Gastrocnemius medialis (tissue), 4 donors: ENCODE results near the gene IGLL1. TPM values are rescaled to one million over a fixed set of nuclear protein-coding genes. Genes with fewer than 3 reads are reported as not detected.

Source experiments
- ATAC-seq, 2 donors: fragments of 150-250 bp; one replicate each; pipeline ENCODE4 v1.9.1; 2016
- DNase-seq, 2 donors: peaks; one replicate each; pipeline ENCODE4 v3.0.0-alpha.2; 2019
- H3K27ac ChIP-seq, 4 donors: fragments of 200-600 bp; sonication (generic); 1 replicate in 1 of 4; 2 replicates in 3 of 4; pipeline ENCODE4 v1.5.1; 2016 to 2018; ENCODE audit warnings: mild to moderate bottlenecking in 2 of 4, moderate library complexity in 1 of 4
- H3K27me3 ChIP-seq, 3 donors: fragments of 200-600 bp; sonication (generic) in 2 of 3; 1 replicate in 1 of 3; 2 replicates in 2 of 3; pipeline versions ENCODE4 v1.5.1 to v1.6.0; 2016 to 2019; ENCODE audit warnings: mild to moderate bottlenecking in 1 of 3, moderate library complexity in 1 of 3
- H3K36me3 ChIP-seq, 2 donors: fragments of 200-600 bp; sonication (generic) in 1 of 2; one replicate each; pipeline ENCODE4 v1.5.1; 2017 to 2018
- H3K4me1 ChIP-seq, 2 donors: fragments of 200-600 bp; sonication (generic) in 1 of 2; one replicate each; pipeline ENCODE4 v1.5.1; 2016 to 2017; ENCODE audit warnings: mild to moderate bottlenecking in 2 of 2
- H3K4me3 ChIP-seq, 4 donors: fragments of 200-600 bp; sonication (generic) in 3 of 4; 1 replicate in 1 of 4; 2 replicates in 3 of 4; pipeline ENCODE4 v1.5.1; 2016 to 2019; ENCODE audit warnings: mild to moderate bottlenecking in 2 of 4
- H3K9me3 ChIP-seq, 3 donors: fragments of 200-600 bp; sonication (generic) in 2 of 3; 1 replicate in 1 of 3; 2 replicates in 2 of 3; pipeline ENCODE4 v1.5.1; 2016 to 2019
- CTCF ChIP-seq, 5 experiments: fragments of 450-650 bp in 3 of 5; fragments of 200-600 bp in 2 of 5; sonication (generic) in 2 of 5; IDR thresholded peaks in 4 of 5; conservative IDR thresholded peaks in 1 of 5; 1 replicate in 4 of 5; 2 replicates in 1 of 5; pipeline ENCODE4 v1.5.1; 2016 to 2019; ENCODE audit warnings: antibody characterized with exemption in 5 of 5, mild to moderate bottlenecking in 3 of 5, moderate library complexity in 3 of 5
- POLR2A ChIP-seq, 2 donors: fragments of 450-650 bp; IDR thresholded peaks; one replicate each; pipeline ENCODE4 v1.6.1; 2017; ENCODE audit warnings: antibody characterized with exemption in 2 of 2, mild to moderate bottlenecking in 2 of 2, moderate library complexity in 2 of 2
- in situ Hi-C, 4 donors: fragments of 200-750 bp; cut with MboI; loops; one replicate each; pipeline versions ENCODE4 v1.15.0 to v1.8.0; 2017; ENCODE audit warnings: low sequenced_read_pairs in 4 of 4
- intact Hi-C: fragments of 100-400 bp; cut with DNase I; formaldehyde crosslinking; loops from one replicate; pipeline ENCODE4 v1.15.1; 2023; ENCODE audit warnings: low total_unique reads
- total RNA-seq, 4 donors: library from RNA; depleted of rRNA; stranded (reverse); fragments of >200 nt; gene quantifications; one replicate each; pipeline versions ENCODE4 v1.1.0 to v1.2.3, GENCODE V29; 2016

IGLL1 gene
- total RNA-seq, 4 donors from 2014 or later: not detected

GRCh38 chr22:23552573-23552972 is 27.5 kb downstream of the IGLL1 start:
- DNase-seq (no peak), ATAC-seq (no peak)
- no peak overlapping the region for H3K4me3 ChIP-seq
- H3K27ac ChIP-seq: no peak overlapping the region
- peaks cover 0 to 2% (median 0%) of the 10 kb centered on the region in 3 donors for H3K9me3 ChIP-seq
- no peaks in the 10 kb centered on the region for H3K4me1 ChIP-seq
- no peaks in the 10 kb centered on the region for H3K36me3 ChIP-seq
- intact Hi-C loops (no loop called here), in situ Hi-C loops (no loop called here)
- peaks cover 0 to 13% (median 11%) of the 10 kb centered on the region in 3 donors for H3K27me3 ChIP-seq
- TF ChIP-seq CTCF (IDR thresholded peaks at IDR 0.05 in 4 of 5, conservative IDR thresholded peaks at IDR 0.05 in 1 of 5): no peak
- no peak for TF ChIP-seq POLR2A (IDR thresholded peaks at IDR 0.05)

- intact Hi-C loops: no loop called here
- ATAC-seq (no peak), DNase-seq (no peak)
- no peaks in the 10 kb centered on the region for H3K36me3 ChIP-seq
- H3K4me1 ChIP-seq: no peaks in the 10 kb centered on the region
- H3K27me3 ChIP-seq: peaks cover 0 to 13% (median 11%) of the 10 kb centered on the region in 3 donors
- H3K4me3 ChIP-seq: no peak overlapping the region
- in situ Hi-C loops: no loop called here
- H3K9me3 ChIP-seq: peaks cover 0 to 4% (median 0%) of the 10 kb centered on the region in 3 donors
- H3K27ac ChIP-seq: no peak overlapping the region
- TF ChIP-seq POLR2A (IDR thresholded peaks at IDR 0.05): no peak
- no peak for TF ChIP-seq CTCF (IDR thresholded peaks at IDR 0.05 in 4 of 5, conservative IDR thresholded peaks at IDR 0.05 in 1 of 5)
Observed at GRCh38 chr22:23551385-23551784, 28.7 kb downstream of the IGLL1 start.

GRCh38 chr22:23550049-23550650 is 29.9 kb downstream of the IGLL1 start:
- no peak for DNase-seq
- TF ChIP-seq POLR2A (IDR thresholded peaks at IDR 0.05) (no peak), CTCF (IDR thresholded peaks at IDR 0.05 in 4 of 5, conservative IDR thresholded peaks at IDR 0.05 in 1 of 5) (no peak)
- Histone ChIP-seq H3K4me3 (no peak overlapping the region), H3K36me3 (no peaks in the 10 kb centered on the region), H3K4me1 (no peaks in the 10 kb centered on the region), H3K27ac (no peak overlapping the region), H3K27me3 (peaks cover 0 to 11% (median 8%) of the 10 kb centered on the region in 3 donors), H3K9me3 (peaks cover 0 to 4% (median 0%) of the 10 kb centered on the region in 3 donors)
- in situ Hi-C loops (no loop called here), intact Hi-C loops (no loop called here)
- ATAC-seq: no peak

GRCh38 chr22:23549198-23549595 is 30.9 kb downstream of the IGLL1 start:
- in situ Hi-C loops (loop anchor here in 3 of 4 donors (10.0 to 25.0 kb wide), 3 partner anchors 237 to 313 kb away; partner anchors contain the start of gene SLC2A11 (in 3 of the 3)), intact Hi-C loops (no loop called here)
- ATAC-seq: no peak
- no peak for DNase-seq
- no peak overlapping the region for H3K4me3 ChIP-seq
- peaks cover 0 to 4% (median 0%) of the 10 kb centered on the region in 3 donors for H3K9me3 ChIP-seq
- no peak for TF ChIP-seq CTCF (IDR thresholded peaks at IDR 0.05 in 4 of 5, conservative IDR thresholded peaks at IDR 0.05 in 1 of 5)
- TF ChIP-seq POLR2A (IDR thresholded peaks at IDR 0.05): no peak
- H3K4me1 ChIP-seq: no peaks in the 10 kb centered on the region
- peaks cover 0 to 9% (median 4%) of the 10 kb centered on the region in 3 donors for H3K27me3 ChIP-seq
- H3K27ac ChIP-seq: no peak overlapping the region
- H3K36me3 ChIP-seq: no peaks in the 10 kb centered on the region
